OCI-LY1 (cell line): Measurements from ENCODE around the gene ASTN1.

Source experiments
- H2AFZ ChIP-seq: fragments of 200-600 bp; sonication (generic), shearing (Covaris generic); 2 replicates; pipeline ENCODE4 v1.6.0; 2014; ENCODE audit warnings: antibody characterized with exemption, mild to moderate bottlenecking, low read length
- H3F3A ChIP-seq: fragments of 200-600 bp; sonication (generic), shearing (Covaris generic); 2 replicates; pipeline ENCODE4 v1.6.0; 2014; ENCODE audit warnings: mild to moderate bottlenecking, antibody characterized with exemption, low read length, moderate library complexity; ENCODE audit not compliant: insufficient read depth
- H3K27ac ChIP-seq: fragments of 200-600 bp; sonication (generic); 2 replicates; pipeline ENCODE4 v1.5.1; 2014; ENCODE audit warnings: low read length, mixed run types, mild to moderate bottlenecking, low read depth; ENCODE audit not compliant: poor library complexity, severe bottlenecking
- H3K27me3 ChIP-seq: fragments of 200-600 bp; sonication (generic); 2 replicates; pipeline ENCODE4 v1.6.0; 2014; ENCODE audit warnings: antibody characterized with exemption, mild to moderate bottlenecking, low read length, moderate library complexity; ENCODE audit not compliant: insufficient read depth
- H3K36me3 ChIP-seq: fragments of 200-600 bp; sonication (generic); 2 replicates; pipeline ENCODE4 v1.6.1; 2014; ENCODE audit warnings: mild to moderate bottlenecking, antibody characterized with exemption, low read length, moderate library complexity, mixed read lengths; ENCODE audit not compliant: insufficient read depth
- H3K4me1 ChIP-seq: fragments of 200-600 bp; sonication (generic); 2 replicates; pipeline ENCODE4 v1.5.1; 2014; ENCODE audit warnings: mild to moderate bottlenecking, low read length, moderate library complexity; ENCODE audit not compliant: insufficient read depth, severe bottlenecking
- H3K4me2 ChIP-seq: fragments of 200-600 bp; sonication (generic), shearing (Covaris generic); 2 replicates; pipeline ENCODE4 v1.6.1; 2014; ENCODE audit warnings: low read length
- H3K4me3 ChIP-seq: fragments of 200-600 bp; sonication (generic); 2 replicates; pipeline ENCODE4 v1.5.1; 2014; ENCODE audit warnings: low read length, low read depth, mild to moderate bottlenecking, mixed read lengths; ENCODE audit not compliant: poor library complexity, severe bottlenecking
- H3K79me2 ChIP-seq: fragments of 200-600 bp; shearing (Covaris generic); 2 replicates; pipeline ENCODE4 v1.6.1; 2016; ENCODE audit warnings: mixed run types, low read length, mixed read lengths; ENCODE audit not compliant: insufficient read depth
- H3K9ac ChIP-seq: fragments of 200-600 bp; sonication (generic), shearing (Covaris generic); 2 replicates; pipeline ENCODE4 v1.6.1; 2014; ENCODE audit warnings: mild to moderate bottlenecking, low read length, mixed read lengths
- H3K9me2 ChIP-seq: fragments of 200-600 bp; sonication (generic), shearing (Covaris generic); 2 replicates; pipeline ENCODE4 v1.6.1; 2014; ENCODE audit warnings: low read depth, mild to moderate bottlenecking, low read length, mixed read lengths
- H3K9me3 ChIP-seq: fragments of 200-600 bp; shearing (Covaris generic); 2 replicates; pipeline ENCODE4 v1.6.1; 2014; ENCODE audit warnings: low read length, mixed read lengths
- H4K20me1 ChIP-seq: fragments of 200-600 bp; sonication (generic), shearing (Covaris generic); 2 replicates; pipeline ENCODE4 v1.6.0; 2016; ENCODE audit warnings: mild to moderate bottlenecking, low read length; ENCODE audit not compliant: insufficient read depth
- CTCF ChIP-seq: fragments of 200-600 bp; sonication (generic), shearing (Covaris generic); IDR thresholded peaks from 2 replicates; pipeline ENCODE4 v1.5.1; 2017; ENCODE audit warnings: mild to moderate bottlenecking, antibody characterized with exemption, low read length, moderate library complexity, mixed read lengths
- EZH2 ChIP-seq: fragments of 200-600 bp; sonication (generic), shearing (Covaris generic); IDR thresholded peaks from 2 replicates; pipeline ENCODE4 v1.8.0; 2017; ENCODE audit warnings: borderline replicate concordance, mixed run types, mild to moderate bottlenecking, antibody characterized with exemption, low read length, moderate library complexity, mixed read lengths

Gene ASTN1

GRCh38 chr1:177103005-177103852, 61.3 kb downstream of the ASTN1 start:
- H3K9ac ChIP-seq: no peak overlapping the region
- no peaks in the 10 kb centered on the region for H3K36me3 ChIP-seq
- no peaks in the 10 kb centered on the region for H3K27me3 ChIP-seq
- H3F3A ChIP-seq: no peaks in the 10 kb centered on the region
- H3K79me2 ChIP-seq: no peaks in the 10 kb centered on the region
- H3K9me3 ChIP-seq: no peaks in the 10 kb centered on the region
- no peak overlapping the region for H3K4me2 ChIP-seq
- no peaks in the 10 kb centered on the region for H4K20me1 ChIP-seq
- no peak overlapping the region for H2AFZ ChIP-seq
- H3K27ac ChIP-seq: no peak overlapping the region
- no peaks in the 10 kb centered on the region for H3K4me1 ChIP-seq
- TF ChIP-seq EZH2: no peak
- TF ChIP-seq CTCF: no peak
- no peak overlapping the region for H3K4me3 ChIP-seq
- H3K9me2 ChIP-seq: no peaks in the 10 kb centered on the region

- no peaks in the 10 kb centered on the region for H3K36me3 ChIP-seq
- no peak overlapping the region for H3K9ac ChIP-seq
- no peaks in the 10 kb centered on the region for H3K79me2 ChIP-seq
- H3K27ac ChIP-seq: no peak overlapping the region
- no peak overlapping the region for H2AFZ ChIP-seq
- TF ChIP-seq CTCF (no peak), EZH2 (no peak)
- no peaks in the 10 kb centered on the region for H3K4me1 ChIP-seq
- no peaks in the 10 kb centered on the region for H3K27me3 ChIP-seq
- no peaks in the 10 kb centered on the region for H3K9me2 ChIP-seq
- H3K9me3 ChIP-seq: no peaks in the 10 kb centered on the region
- no peaks in the 10 kb centered on the region for H4K20me1 ChIP-seq
- H3F3A ChIP-seq: no peaks in the 10 kb centered on the region
- no peak overlapping the region for H3K4me3 ChIP-seq
- no peak overlapping the region for H3K4me2 ChIP-seq
Measured at GRCh38 chr1:177092001-177092400, 72.5 kb downstream of the ASTN1 start.

- H4K20me1 ChIP-seq: no peaks in the 10 kb centered on the region
- H3K4me2 ChIP-seq: no peak overlapping the region
- no peaks in the 10 kb centered on the region for H3K36me3 ChIP-seq
- H3K4me3 ChIP-seq: no peak overlapping the region
- no peak overlapping the region for H2AFZ ChIP-seq
- no peak for TF ChIP-seq EZH2
- TF ChIP-seq CTCF: no peak
- no peaks in the 10 kb centered on the region for H3K9me2 ChIP-seq
- H3K4me1 ChIP-seq: no peaks in the 10 kb centered on the region
- H3K9ac ChIP-seq: no peak overlapping the region
- no peaks in the 10 kb centered on the region for H3K9me3 ChIP-seq
- no peak overlapping the region for H3K27ac ChIP-seq
- H3K79me2 ChIP-seq: no peaks in the 10 kb centered on the region
- no peaks in the 10 kb centered on the region for H3K27me3 ChIP-seq
- H3F3A ChIP-seq: no peaks in the 10 kb centered on the region
Measured at GRCh38 chr1:177091040-177091439, 73.5 kb downstream of the ASTN1 start.
